ENCODE results near the gene ARFGEF2. TPM values are rescaled to one million over a fixed set of nuclear protein-coding genes. Genes with fewer than 3 reads are reported as not detected.

ARFGEF2 gene
- total RNA-seq, 1 donor from 2014 or later: 24.7 TPM

GRCh38 chr20:48924756-48925109, 3.2 kb downstream of the ARFGEF2 start:
- H3K4me3 Mint-ChIP-seq: no peak overlapping the region
- H3K4me1 Mint-ChIP-seq: peaks cover 24% of the 10 kb centered on the region
- peaks cover 1% of the 10 kb centered on the region for H3K36me3 Mint-ChIP-seq
- DNase-seq (ENCODE audit: low spot score in 2 of 2, unreplicated experiment in 2 of 2): no peak
- no peak for TF ChIP-seq CTCF (IDR thresholded peaks at IDR 0.05; ENCODE audit: unreplicated experiment)
- no peaks in the 10 kb centered on the region for H3K9me3 Mint-ChIP-seq
- no peaks in the 10 kb centered on the region for H3K27me3 Mint-ChIP-seq (ENCODE audit: low read depth)
- no peak overlapping the region for H3K27ac Mint-ChIP-seq

- H3K27ac Mint-ChIP-seq: no peak overlapping the region
Measured at GRCh38 chr20:48926267-48926666, 4.8 kb downstream of the ARFGEF2 start.

GRCh38 chr20:48926821-48927220, 5.3 kb downstream of the ARFGEF2 start:
- Mint-ChIP-seq H3K9me3 (no peaks in the 10 kb centered on the region), H3K36me3 (peaks cover 1% of the 10 kb centered on the region), H3K27me3 (ENCODE audit: low read depth) (no peaks in the 10 kb centered on the region), H3K4me1 (peaks cover 21% of the 10 kb centered on the region), H3K27ac (no peak overlapping the region), H3K4me3 (no peak overlapping the region)
- TF ChIP-seq CTCF (IDR thresholded peaks at IDR 0.05; ENCODE audit: unreplicated experiment): no peak
- no peak for DNase-seq (ENCODE audit: low spot score in 2 of 2, unreplicated experiment in 2 of 2)

More at GRCh38 chr20:48926267-48926666, 4.8 kb downstream of the ARFGEF2 start:
- Mint-ChIP-seq H3K27me3 (ENCODE audit: low read depth) (no peaks in the 10 kb centered on the region), H3K4me1 (peaks cover 22% of the 10 kb centered on the region), H3K9me3 (no peaks in the 10 kb centered on the region), H3K4me3 (no peak overlapping the region), H3K36me3 (peaks cover 1% of the 10 kb centered on the region)
- no peak for TF ChIP-seq CTCF (IDR thresholded peaks at IDR 0.05; ENCODE audit: unreplicated experiment)
- no peak for DNase-seq (ENCODE audit: low spot score in 2 of 2, unreplicated experiment in 2 of 2)

GRCh38 chr20:48928832-48929725, 7.6 kb downstream of the ARFGEF2 start:
- H3K9me3 Mint-ChIP-seq: no peaks in the 10 kb centered on the region
- peaks cover 1% of the 10 kb centered on the region for H3K36me3 Mint-ChIP-seq
- H3K4me3 Mint-ChIP-seq: no peak overlapping the region
- no peaks in the 10 kb centered on the region for H3K27me3 Mint-ChIP-seq (ENCODE audit: low read depth)
- H3K4me1 Mint-ChIP-seq: no peaks in the 10 kb centered on the region
- no peak overlapping the region for H3K27ac Mint-ChIP-seq
- TF ChIP-seq CTCF (IDR thresholded peaks at IDR 0.05; ENCODE audit: unreplicated experiment): no peak
- DNase-seq (ENCODE audit: low spot score in 2 of 2, unreplicated experiment in 2 of 2): no peak

- H3K27ac Mint-ChIP-seq: no peak overlapping the region
- no peak overlapping the region for H3K4me3 Mint-ChIP-seq
- H3K36me3 Mint-ChIP-seq: peaks cover 7% of the 10 kb centered on the region
- no peaks in the 10 kb centered on the region for H3K9me3 Mint-ChIP-seq
- TF ChIP-seq CTCF (IDR thresholded peaks at IDR 0.05; ENCODE audit: unreplicated experiment): no peak
- no peaks in the 10 kb centered on the region for H3K4me1 Mint-ChIP-seq
- DNase-seq (ENCODE audit: low spot score in 2 of 2, unreplicated experiment in 2 of 2): no peak
- H3K27me3 Mint-ChIP-seq (ENCODE audit: low read depth): no peaks in the 10 kb centered on the region
Measured at GRCh38 chr20:48930035-48930434, 8.5 kb downstream of the ARFGEF2 start.

Data from mesothelial cell of epicardium (in vitro differentiated cells).